ENCODE measurements around the gene REELD1.

DNA sequence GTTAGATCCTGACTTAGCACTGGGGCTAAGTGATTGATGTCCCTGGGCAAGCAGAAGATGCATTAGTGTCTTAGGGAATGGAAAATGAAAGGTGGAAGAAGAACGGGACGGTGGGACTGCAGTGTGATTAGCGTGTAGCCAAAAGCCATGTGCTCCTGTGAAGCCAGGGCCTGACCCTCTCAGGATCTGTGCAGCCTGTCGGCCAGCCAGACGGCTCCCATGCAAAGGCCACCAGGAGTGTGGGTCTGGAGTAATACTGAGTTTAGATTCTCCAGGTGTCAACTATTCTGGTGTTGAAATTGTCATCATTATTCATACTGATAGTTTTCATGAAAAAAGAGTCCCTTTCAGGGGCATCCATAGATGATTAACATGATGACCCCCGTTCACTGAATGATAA, 32.0 kb downstream of the REELD1 start:
- TF ChIP-seq POLR2A (IDR thresholded peaks at IDR 0.05) (no peak), CTCF (IDR thresholded peaks at IDR 0.05 in 8 of 11, conservative IDR thresholded peaks at IDR 0.05 in 3 of 11) (no peak), POLR2AphosphoS5 (IDR thresholded peaks at IDR 0.05) (no peak)

All from spleen (tissue), 7 donors.